Stimulated activated CD4-positive, alpha-beta T cell treated with anti-CD3 and anti-CD28 coated beads, Interleukin-4, amount 100 ng/mL, for 4 hours (primary cell): ENCODE results near the gene ALOX15B.
"Not testable (repeated sequence)": the region's sequence is repeated elsewhere in the genome, so short reads cannot be mapped to it uniquely, and the experiment has no call there.

Experiments used
- DNase-seq, 2 experiments: peaks; one replicate each; pipeline ENCODE4 v3.0.0-alpha.2; 2020

ALOX15B gene

GRCh38 chr17:8044819-8045810 lies 6.3 kb downstream of the ALOX15B start:
- DNase-seq = no peak

DNA sequence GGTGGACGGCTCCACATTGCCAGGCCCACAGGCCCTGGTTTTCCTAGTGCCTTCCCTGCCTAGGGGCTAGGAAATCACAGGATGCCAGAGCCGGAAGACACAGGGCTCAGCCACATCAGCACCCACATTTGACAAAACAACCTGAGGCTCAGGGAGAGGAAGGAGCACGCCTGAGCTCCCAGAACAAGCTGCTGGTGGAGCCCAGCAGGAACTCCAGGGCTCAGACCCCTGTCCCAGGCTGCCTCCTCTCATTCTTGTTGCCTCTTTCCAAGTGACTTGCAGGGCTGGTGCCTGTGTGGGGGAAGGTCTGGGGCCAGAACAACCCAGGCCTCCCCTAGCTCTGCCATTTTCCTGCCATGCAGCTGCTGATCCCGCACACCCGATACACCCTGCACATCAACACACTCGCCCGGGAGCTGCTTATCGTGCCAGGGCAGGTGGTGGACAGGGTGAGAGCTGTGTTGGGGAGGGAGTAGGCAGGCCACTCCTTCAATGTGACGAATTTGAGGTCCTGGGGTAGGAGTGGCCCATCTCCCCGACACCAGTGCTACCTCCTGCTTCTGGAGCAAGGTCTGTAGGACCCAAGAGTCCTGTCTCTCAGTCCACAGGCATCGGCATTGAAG lies 7.6 kb downstream of the ALOX15B start:
- no peak for DNase-seq

GRCh38 chr17:8046929-8047768 lies 8.3 kb downstream of the ALOX15B start:
- DNase-seq = no peak

DNA sequence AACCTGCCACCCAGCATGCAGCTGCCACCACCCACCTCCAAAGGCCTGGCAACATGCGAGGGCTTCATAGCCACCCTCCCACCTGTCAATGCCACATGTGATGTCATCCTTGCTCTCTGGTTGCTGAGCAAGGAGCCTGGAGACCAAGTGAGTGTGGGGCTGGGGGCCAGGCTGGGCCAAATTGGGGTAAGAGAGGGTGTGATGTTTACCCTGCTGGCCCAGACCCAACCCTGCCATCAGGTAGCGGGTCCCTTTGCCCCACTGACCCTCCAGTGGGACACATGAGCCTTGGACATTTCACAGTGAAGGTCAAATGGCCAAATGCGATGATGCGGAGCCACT lies 8.9 kb downstream of the ALOX15B start:
- DNase-seq = no peak

DNA sequence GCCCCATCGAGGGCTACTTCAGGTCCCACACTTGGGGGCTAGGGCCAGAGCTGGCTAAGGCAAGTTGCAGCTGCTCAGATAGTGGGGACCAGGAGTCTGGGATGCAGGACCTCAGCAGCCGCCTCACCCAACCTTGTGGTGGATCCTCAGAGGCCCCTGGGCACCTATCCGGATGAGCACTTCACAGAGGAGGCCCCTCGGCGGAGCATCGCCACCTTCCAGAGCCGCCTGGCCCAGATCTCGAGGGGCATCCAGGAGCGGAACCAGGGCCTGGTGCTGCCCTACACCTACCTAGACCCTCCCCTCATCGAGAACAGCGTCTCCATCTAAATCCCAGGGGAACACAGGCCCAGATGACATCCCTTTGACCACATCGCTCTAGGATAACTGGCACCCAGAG lies 9.4 kb downstream of the ALOX15B start:
- DNase-seq = no peak

DNA sequence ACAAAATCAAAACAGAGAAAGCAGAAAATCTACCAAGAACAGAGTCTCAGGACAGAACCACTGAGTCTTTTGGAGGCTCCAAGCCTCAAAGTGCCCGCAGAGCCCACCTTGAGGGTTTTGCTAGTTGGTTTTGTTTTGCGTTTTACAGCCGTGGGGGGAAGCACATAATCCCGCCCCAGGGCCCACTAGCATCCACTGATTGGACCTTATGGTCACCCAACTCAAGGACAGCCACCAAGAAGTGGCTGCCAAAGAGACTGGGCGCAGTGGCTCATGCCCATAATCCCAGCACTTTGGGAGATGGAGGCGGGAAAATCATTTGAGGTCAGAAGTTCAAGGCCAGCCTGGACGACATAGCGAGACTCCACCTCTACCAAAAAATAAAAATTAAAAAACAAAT lies 9.9 kb downstream of the ALOX15B start:
- DNase-seq = no peak

DNA sequence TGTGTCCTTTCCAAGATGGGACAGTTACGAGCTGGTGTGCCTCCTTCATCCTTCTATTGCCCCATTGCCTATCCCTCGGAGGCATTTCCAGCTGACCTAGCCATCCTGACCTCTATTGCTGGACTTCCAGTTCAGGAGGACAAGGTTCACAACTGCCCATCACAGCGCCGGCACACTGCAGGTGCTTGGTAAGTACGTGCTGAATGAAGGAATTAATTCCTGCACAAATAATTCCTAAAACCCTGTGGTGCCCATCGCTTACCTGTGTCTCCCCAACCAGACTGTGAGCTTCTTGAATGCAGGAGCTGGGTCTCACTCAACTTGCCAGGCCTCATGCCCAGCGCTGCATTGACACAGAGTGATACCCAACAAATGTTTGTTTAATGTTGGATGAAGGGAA lies 13.0 kb downstream of the ALOX15B start:
- no peak for DNase-seq

DNA sequence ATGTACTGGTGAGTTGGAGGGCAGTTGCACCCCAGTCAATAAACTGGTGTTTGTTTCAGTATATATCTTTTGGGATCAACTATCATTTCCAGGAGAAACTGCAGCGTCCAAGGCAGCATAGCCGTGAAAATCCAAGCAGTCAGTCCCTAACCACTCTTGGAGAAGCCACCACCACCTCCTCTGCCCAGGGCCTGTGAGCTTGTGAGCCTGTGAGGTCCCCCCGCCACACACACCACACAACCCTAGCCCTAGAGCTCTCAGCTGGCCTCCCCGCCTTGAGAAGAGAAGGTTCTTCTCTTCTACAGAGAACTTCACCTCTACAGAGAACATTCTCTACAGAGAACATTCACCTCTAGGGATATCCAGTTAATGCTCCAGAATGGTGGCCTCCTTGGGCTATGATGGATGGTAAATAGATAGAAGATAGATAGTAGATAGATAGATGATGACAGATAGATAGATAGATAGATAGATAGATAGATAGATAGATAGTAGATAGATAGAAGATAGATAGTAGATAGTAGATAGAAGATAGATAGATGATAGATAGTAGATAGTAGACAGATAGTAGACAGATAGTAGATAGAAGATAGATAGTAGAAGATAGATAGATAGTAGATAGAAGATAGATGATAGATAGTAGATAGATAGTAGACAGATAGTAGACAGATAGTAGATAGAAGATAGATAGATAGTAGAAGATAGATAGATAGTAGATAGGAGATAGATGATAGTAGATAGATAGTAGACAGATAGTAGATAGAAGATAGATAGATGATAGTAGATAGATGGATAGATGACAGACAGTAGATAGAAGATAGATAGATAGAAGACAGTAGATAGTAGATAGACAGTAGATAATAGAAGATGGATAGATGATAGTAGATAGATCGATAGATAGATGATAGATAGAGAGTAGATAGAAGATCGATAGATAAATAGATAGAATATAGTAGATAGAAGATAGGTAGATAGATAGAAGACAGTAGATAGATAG lies 13.7 kb downstream of the ALOX15B start:
- no peak for DNase-seq

DNA sequence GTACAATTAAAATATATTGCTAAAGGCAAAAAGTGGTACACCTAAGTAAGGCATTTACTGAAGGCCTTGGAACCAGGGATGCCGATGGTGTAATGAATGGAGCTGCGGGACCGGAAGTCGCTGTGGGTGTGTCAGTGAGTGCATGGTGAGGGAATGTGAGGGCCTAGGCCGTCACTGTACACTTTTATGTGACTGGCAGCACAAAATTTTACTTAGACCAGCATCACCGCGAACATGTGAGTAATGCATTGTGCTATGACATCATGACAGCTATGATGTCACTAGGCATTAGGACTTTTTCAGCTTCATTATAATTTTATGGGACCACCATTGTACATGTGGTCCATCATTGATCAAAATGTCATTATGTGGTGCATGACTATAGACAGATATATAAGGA lies 14.7 kb downstream of the ALOX15B start:
- no peak for DNase-seq

- no peak for DNase-seq
These were observed 17.0 kb downstream of the ALOX15B start for GRCh38 chr17:8055851-8056231.

GRCh38 chr17:8056232-8056975 lies 17.5 kb downstream of the ALOX15B start:
- DNase-seq = no peak

DNA sequence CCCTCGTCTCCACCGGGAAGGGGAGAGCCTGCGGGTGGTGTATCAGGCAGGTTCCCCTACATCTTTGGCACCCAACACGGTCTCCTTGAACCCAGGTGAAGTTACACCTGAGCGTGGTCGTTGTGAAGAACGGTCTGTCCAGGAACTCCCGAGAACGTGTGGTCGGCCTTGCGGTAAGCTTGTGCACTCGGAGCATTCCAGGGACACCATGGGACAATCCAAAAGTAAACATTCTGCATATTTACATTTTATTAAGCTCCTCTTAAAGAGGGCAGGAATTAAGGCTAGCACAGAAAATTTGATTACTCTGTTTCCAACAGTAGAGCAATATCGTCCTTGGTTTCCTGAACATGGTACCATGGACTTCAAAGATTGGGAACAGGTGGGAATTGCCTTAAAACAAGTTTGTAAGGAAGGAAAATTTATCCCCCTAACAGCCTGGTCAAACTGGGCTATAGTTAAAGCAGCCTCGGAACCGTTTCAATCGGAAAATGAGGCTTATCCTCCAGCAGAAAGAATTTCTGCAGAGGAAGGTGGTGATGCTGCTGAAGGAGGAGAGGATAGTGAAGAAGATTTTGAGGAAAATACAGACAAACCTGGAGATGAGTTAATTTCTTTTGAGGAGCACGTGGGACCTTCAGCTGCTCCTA lies 18.2 kb downstream of the ALOX15B start:
- no peak for DNase-seq

- DNase-seq = peak in 1 of 2 experiments; percentile 36
These were observed 18.8 kb downstream of the ALOX15B start for GRCh38 chr17:8057691-8058114.

DNA sequence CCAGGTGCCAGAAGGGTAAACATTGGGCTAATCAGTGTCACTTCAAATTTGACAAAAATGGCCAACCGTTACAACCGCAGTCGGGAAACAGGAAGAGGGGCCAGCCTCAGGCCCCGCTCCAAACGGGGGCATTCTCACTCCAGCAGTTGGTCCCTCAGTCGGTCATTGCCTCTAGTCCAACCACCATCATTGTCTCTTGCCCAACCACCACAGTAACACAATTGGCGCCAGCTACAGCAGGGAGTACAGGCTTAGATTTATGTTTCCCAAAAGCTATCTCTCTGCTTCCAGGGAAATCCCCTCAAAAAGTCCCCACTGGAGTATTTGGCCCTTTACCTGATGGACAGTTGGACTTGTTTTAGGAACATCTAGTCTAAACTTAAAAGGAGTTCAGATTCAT lies 20.3 kb downstream of the ALOX15B start:
- DNase-seq = no peak

- DNase-seq = peak; percentile 31 to 47
These were observed 21.4 kb downstream of the ALOX15B start for GRCh38 chr17:8060274-8060673.

DNA sequence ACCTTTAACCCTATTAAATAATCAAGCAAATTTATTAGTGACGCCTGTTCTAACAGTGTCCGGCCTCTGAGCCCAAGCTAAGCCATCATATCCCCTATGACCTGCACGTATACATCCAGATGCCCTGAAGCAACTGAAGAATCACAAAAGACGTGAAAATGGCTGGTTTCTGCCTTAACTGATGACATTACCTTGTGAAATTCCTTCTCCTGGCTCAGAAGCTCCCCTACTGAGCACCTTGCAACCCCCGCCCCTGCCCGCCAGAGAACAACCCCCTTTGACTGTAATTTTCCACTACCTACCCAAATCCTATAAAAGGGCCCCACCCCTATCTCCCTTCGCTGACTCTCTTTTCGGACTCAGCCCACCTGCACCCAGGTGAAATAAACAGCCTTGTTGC lies 23.0 kb downstream of the ALOX15B start:
- not testable (repeated sequence) for DNase-seq

GRCh38 chr17:8062435-8062806 lies 23.6 kb downstream of the ALOX15B start:
- DNase-seq = no peak

GRCh38 chr17:8062807-8063483 lies 24.1 kb downstream of the ALOX15B start:
- no peak for DNase-seq

- DNase-seq = no peak
These were observed 25.1 kb downstream of the ALOX15B start for GRCh38 chr17:8063761-8064534.
